Endothelial cell of umbilical vein (primary cell): ENCODE results near the gene CDYL. TPM values are rescaled to one million over a fixed set of nuclear protein-coding genes. Genes with fewer than 3 reads are reported as not detected.

Experiments
- BruUV-seq: library from RNA; stranded (reverse); fragments of 400-500 nt; replicated peaks from 2 replicates; lab custom pipeline; 2021; lab: Mats Ljungman, UMichigan
- CTCF ChIA-PET: fragments of 300-600, 350-600 bp; sonication (Branson Sonifier 250); formaldehyde crosslinking; loops from one replicate; lab custom pipeline; 2021; ENCODE audit warnings: antibody characterized with exemption, inconsistent platforms; lab: Charles Lee
- POLR2A ChIA-PET: fragments of 300-600, 350-600 bp; sonication (Branson Sonifier 250); formaldehyde crosslinking; loops from one replicate; lab custom pipeline; 2021; ENCODE audit warnings: antibody characterized with exemption, inconsistent platforms; lab: Charles Lee
- DNase-seq: peaks from one replicate; pipeline ENCODE4 v3.0.0-alpha.2; 2011; ENCODE audit warnings: low read depth, low spot score
- FAIRE-seq: peaks from 2 replicates; lab custom pipeline; 2011; peaks lifted over from hg19 to GRCh38; lab: Jason Lieb, UNC
- H2AFZ ChIP-seq: 2 replicates; pipeline ENCODE4 v1.6.0; 2012; ENCODE audit warnings: low read depth, low read length, control low read depth, inconsistent platforms
- H3K27ac ChIP-seq: 2 replicates; pipeline ENCODE4 v1.5.1; 2011; ENCODE audit warnings: low read depth, mild to moderate bottlenecking, control low read depth, low read length, moderate library complexity; ENCODE audit not compliant: insufficient read depth
- H3K27me3 ChIP-seq, 2 experiments: 2 replicates each; pipeline versions ENCODE4 v1.6.0 to v1.6.1; 2011; ENCODE audit warnings: low read length in 2 of 2, mixed read lengths in 1 of 2; ENCODE audit not compliant: control insufficient read depth in 2 of 2, insufficient read depth in 2 of 2
- H3K36me3 ChIP-seq, 2 experiments: 2 replicates in 1 of 2; 3 replicates in 1 of 2; pipeline ENCODE4 v1.5.1; 2011; ENCODE audit warnings: low read length in 2 of 2, mild to moderate bottlenecking in 1 of 2, moderate library complexity in 1 of 2; ENCODE audit not compliant: control insufficient read depth in 2 of 2, insufficient read depth in 2 of 2; ENCODE audit errors: extremely low read depth in 1 of 2
- H3K4me1 ChIP-seq: 3 replicates; pipeline ENCODE4 v1.5.1; 2011; ENCODE audit warnings: mild to moderate bottlenecking, low read length; ENCODE audit not compliant: control insufficient read depth, insufficient read depth; ENCODE audit errors: extremely low read depth
- H3K4me2 ChIP-seq: 2 replicates; pipeline ENCODE4 v1.6.1; 2011; ENCODE audit warnings: low read length, control low read depth, mixed read lengths; ENCODE audit not compliant: insufficient read depth
- H3K4me3 ChIP-seq, 3 experiments: fragments of 200-600 bp in 1 of 3; sonication (generic), shearing (Covaris generic) in 1 of 3; replicated peaks in 1 of 3; 2 replicates each; pipeline ENCODE4 v1.5.1; 2011 to 2016; ENCODE audit warnings: control low read depth in 3 of 3, low read length in 3 of 3, mild to moderate bottlenecking in 2 of 3, inconsistent platforms in 1 of 3, low read depth in 1 of 3, moderate library complexity in 1 of 3; ENCODE audit not compliant: insufficient read depth in 1 of 3
- H3K79me2 ChIP-seq: 2 replicates; pipeline ENCODE4 v1.6.0; 2012; ENCODE audit warnings: low read length, inconsistent platforms; ENCODE audit not compliant: control insufficient read depth, insufficient read depth
- H3K9ac ChIP-seq: replicated peaks from 2 replicates; pipeline ENCODE3; 2011; ENCODE audit warnings: low read length, control low read depth; ENCODE audit not compliant: insufficient read depth; ENCODE audit errors: extremely low read depth
- H3K9me1 ChIP-seq: replicated peaks from 3 replicates; pipeline ENCODE4 v1.6.0; 2011; ENCODE audit warnings: mild to moderate bottlenecking, low read length; ENCODE audit not compliant: control insufficient read depth, insufficient read depth; ENCODE audit errors: extremely low read depth
- H3K9me3 ChIP-seq: replicated peaks from 2 replicates; pipeline ENCODE4 v1.5.1; 2012; ENCODE audit warnings: low read length, inconsistent platforms; ENCODE audit not compliant: control insufficient read depth, insufficient read depth
- H4K20me1 ChIP-seq: replicated peaks from 2 replicates; pipeline ENCODE3; 2011; ENCODE audit warnings: mild to moderate bottlenecking, low read length; ENCODE audit not compliant: control insufficient read depth, insufficient read depth; ENCODE audit errors: extremely low read depth
- EZH2 ChIP-seq: IDR thresholded peaks from 2 replicates; pipeline ENCODE4 v1.6.1; 2012; ENCODE audit warnings: borderline replicate concordance, low read depth, mild to moderate bottlenecking, moderate library complexity, low read length, inconsistent platforms; ENCODE audit not compliant: severe bottlenecking
- FOS ChIP-seq: IDR thresholded peaks from 2 replicates; pipeline ENCODE4 v1.6.1; 2011; ENCODE audit warnings: mild to moderate bottlenecking, low read length, moderate library complexity, borderline replicate concordance; ENCODE audit not compliant: insufficient read depth
- JUN ChIP-seq: IDR thresholded peaks from 2 replicates; pipeline ENCODE4 v1.6.1; 2011; ENCODE audit warnings: borderline replicate concordance, low read depth; ENCODE audit not compliant: insufficient read length, insufficient read depth
- MYC ChIP-seq: IDR thresholded peaks from one replicate; pipeline ENCODE4 v1.6.1; 2011; ENCODE audit warnings: mild to moderate bottlenecking, low read depth, low read length
- POLR2A ChIP-seq: IDR thresholded peaks from 2 replicates; pipeline ENCODE4 v1.6.1; 2012; ENCODE audit warnings: low read depth, mild to moderate bottlenecking, control low read depth, low read length
- POLR2AphosphoS5 ChIP-seq: IDR thresholded peaks from 2 replicates; pipeline ENCODE4 v1.6.1; 2012; ENCODE audit warnings: low read depth, mild to moderate bottlenecking, control low read depth, low read length, moderate library complexity; ENCODE audit not compliant: insufficient read depth
- dilution Hi-C: fragments of 300-500 bp; cut with MboI; formaldehyde crosslinking; loops from one replicate; pipeline ENCODE4 v1.15.0; 2019; ENCODE audit warnings: low sequenced_read_pairs; ENCODE audit not compliant: extremely low pct_ligation_motif_present
- intact Hi-C: fragments of 100-400 bp; cut with micrococcal nuclease; formaldehyde crosslinking; loops from one replicate; pipeline ENCODE4 v1.10.0; 2022
- polyA plus RNA-seq, 4 experiments: library from polyadenylated mRNA; depleted of rRNA in 3 of 4; stranded (reverse) in 3 of 4; unstranded in 1 of 4; fragments of >200 nt; gene quantifications; 2 replicates each; pipeline versions ENCODE4 v1.2.1 to v1.2.3, GENCODE V29; 2011 to 2012; ENCODE audit warnings: missing spikeins in 1 of 4
- total RNA-seq: library from RNA; stranded (reverse); gene quantifications from 2 replicates; pipeline ENCODE4 v1.2.3, GENCODE V29; 2021
- TF ChIP-seq, protein P1 (sequence below), 2 donors: IDR thresholded peaks; 1 replicate in 1 of 2; 2 replicates in 1 of 2; pipeline ENCODE4 v1.5.1; 2011; ENCODE audit warnings: low read length in 2 of 2, mild to moderate bottlenecking in 2 of 2, moderate library complexity in 2 of 2, control low read depth in 1 of 2, inconsistent platforms in 1 of 2, low read depth in 1 of 2; ENCODE audit not compliant: insufficient read depth in 1 of 2; ENCODE audit errors: extremely low read depth in 1 of 2
- TF ChIP-seq, protein P2 (sequence below): IDR thresholded peaks from 2 replicates; pipeline ENCODE4 v1.6.1; 2011; ENCODE audit not compliant: insufficient read depth, insufficient read length

CDYL gene
- total and polyA plus RNA-seq, 2 donors (not counting 3 experiments of a cell fraction or from before 2014, with no cell fraction given), result 10.2 to 35.6 TPM

DNA sequence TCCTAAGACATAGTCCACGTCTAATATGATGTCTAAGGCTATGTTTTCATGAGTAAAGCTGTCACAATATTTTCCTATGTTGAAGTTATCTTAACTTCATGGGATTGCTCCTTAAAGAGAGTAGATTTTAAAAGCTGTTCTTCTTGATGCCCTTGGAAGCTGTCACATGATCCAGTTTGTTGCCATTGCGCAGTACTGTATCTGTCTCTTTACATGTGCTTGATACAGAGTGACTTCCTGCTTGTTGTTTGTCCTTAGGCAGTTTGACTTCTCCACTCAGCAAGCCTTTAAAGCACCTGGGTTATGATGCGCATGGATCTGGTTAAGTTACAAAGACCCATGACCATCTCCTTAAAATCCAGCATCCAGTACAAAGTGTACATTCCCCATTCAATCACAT is 85.4 kb downstream of the CDYL start:
- Histone ChIP-seq H3K4me3 (no peak overlapping the region), H3K36me3 (no peaks in the 10 kb centered on the region), H3K9ac (no peak overlapping the region), H3K27ac (no peak overlapping the region), H3K27me3 (no peaks in the 10 kb centered on the region), H3K9me3 (no peaks in the 10 kb centered on the region), H4K20me1 (no peaks in the 10 kb centered on the region), H2AFZ (no peak overlapping the region), H3K4me1 (no peaks in the 10 kb centered on the region), H3K9me1 (no peaks in the 10 kb centered on the region), H3K79me2 (peaks cover 26% of the 10 kb centered on the region), H3K4me2 (no peak overlapping the region)
- intact Hi-C loops (no loop called here), dilution Hi-C loops (no loop called here)
- no TSS peak for BruUV-seq
- ChIA-PET POLR2A (no interaction called here), CTCF (interaction anchor here (0.9 to 1.0 kb wide), 2 partner anchors 11 to 15 kb away, joined by 3 read pairs; no protein-coding TSS in a partner anchor)
- no peak for DNase-seq
- TF ChIP-seq FOS (no peak), MYC (no peak), JUN (no peak), EZH2 (no peak), POLR2AphosphoS5 (no peak), POLR2A (no peak)
- TF ChIP-seq, protein P1, sequence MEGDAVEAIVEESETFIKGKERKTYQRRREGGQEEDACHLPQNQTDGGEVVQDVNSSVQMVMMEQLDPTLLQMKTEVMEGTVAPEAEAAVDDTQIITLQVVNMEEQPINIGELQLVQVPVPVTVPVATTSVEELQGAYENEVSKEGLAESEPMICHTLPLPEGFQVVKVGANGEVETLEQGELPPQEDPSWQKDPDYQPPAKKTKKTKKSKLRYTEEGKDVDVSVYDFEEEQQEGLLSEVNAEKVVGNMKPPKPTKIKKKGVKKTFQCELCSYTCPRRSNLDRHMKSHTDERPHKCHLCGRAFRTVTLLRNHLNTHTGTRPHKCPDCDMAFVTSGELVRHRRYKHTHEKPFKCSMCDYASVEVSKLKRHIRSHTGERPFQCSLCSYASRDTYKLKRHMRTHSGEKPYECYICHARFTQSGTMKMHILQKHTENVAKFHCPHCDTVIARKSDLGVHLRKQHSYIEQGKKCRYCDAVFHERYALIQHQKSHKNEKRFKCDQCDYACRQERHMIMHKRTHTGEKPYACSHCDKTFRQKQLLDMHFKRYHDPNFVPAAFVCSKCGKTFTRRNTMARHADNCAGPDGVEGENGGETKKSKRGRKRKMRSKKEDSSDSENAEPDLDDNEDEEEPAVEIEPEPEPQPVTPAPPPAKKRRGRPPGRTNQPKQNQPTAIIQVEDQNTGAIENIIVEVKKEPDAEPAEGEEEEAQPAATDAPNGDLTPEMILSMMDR (IDR thresholded peaks at IDR 0.05; ENCODE audit: extremely low read depth in 1 of 2, insufficient read depth in 1 of 2, low read depth in 1 of 2, low read length in 2 of 2), result no peak
- TF ChIP-seq, protein P2, sequence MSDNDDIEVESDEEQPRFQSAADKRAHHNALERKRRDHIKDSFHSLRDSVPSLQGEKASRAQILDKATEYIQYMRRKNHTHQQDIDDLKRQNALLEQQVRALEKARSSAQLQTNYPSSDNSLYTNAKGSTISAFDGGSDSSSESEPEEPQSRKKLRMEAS, result no peak
- FAIRE-seq, result no peak
